Panc1 (cell line): ENCODE measurements around the gene B4GALT5.

Source experiments
- CTCF ChIP-seq: fragments of 450-650 bp; IDR thresholded peaks from 2 replicates; pipeline ENCODE4 v1.5.1; 2017; ENCODE audit warnings: mild to moderate bottlenecking
- POLR2AphosphoS5 ChIP-seq: IDR thresholded peaks from 2 replicates; pipeline ENCODE4 v1.6.1; 2012; ENCODE audit warnings: mild to moderate bottlenecking, low read depth, low read length, moderate library complexity
- REST ChIP-seq, 2 experiments: IDR thresholded peaks; 2 replicates each; pipeline ENCODE4 v1.6.1; 2011 to 2012; ENCODE audit warnings: low read depth in 2 of 2, control low read depth in 1 of 2, low read length in 1 of 2, mild to moderate bottlenecking in 1 of 2, moderate library complexity in 1 of 2; ENCODE audit not compliant: insufficient read depth in 1 of 2

DNA sequence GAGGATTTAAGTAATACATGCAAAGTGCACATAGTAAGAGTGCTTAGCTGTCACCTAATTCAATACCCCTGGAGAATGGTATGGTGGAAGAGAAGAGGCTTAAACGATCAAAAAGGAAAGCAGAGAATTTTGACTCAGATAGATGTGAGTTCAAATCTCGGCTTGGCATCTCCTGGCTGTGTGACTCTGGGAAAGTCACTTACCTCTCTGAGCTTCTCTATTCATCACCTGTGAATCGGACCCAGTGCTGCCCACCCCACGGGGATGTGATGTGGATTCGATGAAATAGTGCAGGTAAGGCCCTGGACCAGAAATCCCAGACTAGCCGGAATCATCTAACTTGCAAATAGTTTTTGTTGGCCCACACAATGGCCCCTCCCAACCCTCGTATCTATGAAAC is 1.8 kb upstream of the B4GALT5 start:
- no peak for TF ChIP-seq CTCF
- no peak for TF ChIP-seq POLR2AphosphoS5
- TF ChIP-seq REST (IDR thresholded peaks at IDR 0.05; ENCODE audit: insufficient read depth in 1 of 2, low read depth in 2 of 2, low read length in 1 of 2): no peak
